ENCODE measurements around the gene ATP8B2. TPM values are rescaled to one million over a fixed set of nuclear protein-coding genes. Genes with fewer than 3 reads are reported as not detected.
"Not testable (repeated sequence)": the region's sequence is repeated elsewhere in the genome, so short reads cannot be mapped to it uniquely, and the experiment has no call there.

Gene ATP8B2
- total and polyA plus RNA-seq, 3 experiments from 2014 or later = 69.9 to 72.8 (median 71.7) TPM

DNA sequence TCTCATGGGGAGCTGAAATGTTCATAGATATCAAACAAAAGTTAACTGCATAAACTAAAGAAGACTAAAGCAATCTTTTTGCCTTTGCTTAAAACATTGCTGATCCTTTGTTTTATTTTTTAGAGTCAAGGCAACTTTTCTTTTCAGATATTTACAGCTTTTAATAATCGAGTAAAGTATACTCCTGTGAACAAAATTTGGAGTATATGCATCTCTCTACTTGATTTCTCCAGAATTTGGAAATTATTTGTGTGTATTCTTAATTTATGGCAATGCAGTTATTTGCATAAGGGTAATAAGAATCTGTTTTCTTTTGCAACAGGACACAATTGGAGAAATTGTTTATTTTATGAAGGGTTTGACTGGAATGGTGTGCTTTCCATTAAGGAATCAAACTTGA, 8.6 kb upstream of the ATP8B2 start:
- Histone ChIP-seq H3K9me3 (ENCODE audit: low read length) (peaks cover 8% of the 10 kb centered on the region), H3K27me3 (ENCODE audit: insufficient read depth, low read length, poor library complexity, severe bottlenecking) (no peaks in the 10 kb centered on the region), H3K4me1 (ENCODE audit: insufficient read depth, low read length) (no peaks in the 10 kb centered on the region), H3K4me3 (ENCODE audit: low read length) (no peak overlapping the region), H3K36me3 (ENCODE audit: insufficient read depth, low read length) (no peaks in the 10 kb centered on the region), H3K27ac (ENCODE audit: low read depth, low read length) (no peak overlapping the region)
- Mint-ChIP-seq H3K4me3 (no peak overlapping the region), H3K36me3 (peaks cover 0 to 1% (median 0%) of the 10 kb centered on the region in 3 donors), H3K27ac (no peak overlapping the region), H3K9me3 (peaks cover 0 to 6% (median 0%) of the 10 kb centered on the region in 5 donors), H3K27me3 (peaks cover 8% of the 10 kb centered on the region in 2 donors), H3K4me1 (no peaks in the 10 kb centered on the region)
- no peak for DNase-seq
- ChIA-PET CTCF (interaction anchor here (0.6 kb wide), 1 partner anchor 127 kb away, joined by 3 read pairs; no protein-coding TSS in a partner anchor), POLR2A (no interaction called here)

DNA sequence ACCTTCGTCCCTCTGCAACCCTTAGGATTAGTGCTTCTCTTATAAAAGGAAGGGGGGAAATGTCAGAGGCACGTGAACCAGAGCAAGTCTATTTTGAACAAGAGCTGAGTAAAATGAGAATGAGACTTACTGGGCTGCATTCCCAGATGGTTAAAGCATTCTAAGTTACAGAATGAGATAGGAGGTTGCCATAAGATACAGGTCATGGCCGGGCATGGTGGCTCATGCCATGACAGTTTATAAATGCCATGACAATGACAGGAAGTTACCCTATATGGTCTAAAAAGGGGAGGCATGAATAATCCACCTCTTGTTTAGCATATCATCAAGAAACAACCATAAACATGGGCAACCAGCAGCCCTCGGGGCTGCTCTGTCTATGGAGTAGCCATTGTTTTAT, 6.9 kb upstream of the ATP8B2 start:
- H3K9me3 ChIP-seq (ENCODE audit: low read length) = peaks cover 8% of the 10 kb centered on the region
- Mint-ChIP-seq H3K36me3 (peaks cover 0 to 1% (median 0%) of the 10 kb centered on the region in 3 donors), H3K27ac (no peak overlapping the region), H3K4me1 (no peaks in the 10 kb centered on the region), H3K4me3 (no peak overlapping the region), H3K27me3 (peaks cover 8 to 13% of the 10 kb centered on the region in 2 donors), H3K9me3 (peaks cover 0 to 6% (median 0%) of the 10 kb centered on the region in 5 donors)
- no peaks in the 10 kb centered on the region for H3K27me3 ChIP-seq (ENCODE audit: insufficient read depth, low read length, poor library complexity, severe bottlenecking)
- no peaks in the 10 kb centered on the region for H3K4me1 ChIP-seq (ENCODE audit: insufficient read depth, low read length)
- H3K36me3 ChIP-seq (ENCODE audit: insufficient read depth, low read length) = no peaks in the 10 kb centered on the region
- H3K27ac ChIP-seq (ENCODE audit: low read depth, low read length) = no peak overlapping the region
- no peak overlapping the region for H3K4me3 ChIP-seq (ENCODE audit: low read length)
- CTCF ChIA-PET = interaction anchor here (1.1 kb wide), 1 partner anchor 15 kb away, joined by 4 read pairs; no protein-coding TSS in a partner anchor
- DNase-seq = no peak
- POLR2A ChIA-PET = interaction anchor here (0.7 kb wide), 1 partner anchor 338 kb away, joined by 3 read pairs; no protein-coding TSS in a partner anchor

DNA sequence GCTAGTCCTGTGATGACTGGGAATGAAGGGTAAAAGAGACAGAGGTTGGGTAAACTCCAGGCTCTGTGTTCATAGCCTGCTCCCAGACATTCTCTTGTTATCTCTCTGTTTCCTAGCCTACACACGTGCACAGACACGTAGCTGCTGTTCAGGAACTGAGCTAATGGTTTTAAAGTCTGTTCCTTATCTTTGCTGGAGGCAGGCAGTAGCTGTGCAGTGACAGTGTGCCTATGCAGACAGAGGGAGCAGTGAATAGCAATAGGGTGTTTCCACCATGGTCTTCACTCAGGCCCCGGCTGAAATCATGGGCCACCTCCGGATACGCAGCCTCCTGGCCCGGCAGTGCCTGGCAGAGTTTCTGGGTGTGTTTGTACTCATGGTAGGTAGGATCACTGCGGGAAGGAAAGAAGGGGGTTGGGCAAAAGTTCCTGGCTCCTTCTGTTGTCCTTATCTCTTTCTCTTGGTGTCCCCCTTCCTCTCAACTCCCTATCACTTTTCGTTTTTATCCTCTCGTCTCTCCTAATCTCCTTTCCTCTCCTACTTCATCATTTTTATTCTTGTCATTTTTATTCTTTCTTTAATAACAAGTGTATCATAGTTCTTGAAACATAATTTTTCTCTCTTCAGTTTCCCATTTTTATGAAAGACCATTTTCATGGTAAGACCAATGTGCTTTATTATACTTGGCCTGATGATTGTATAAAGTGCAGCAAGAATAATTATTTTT, 4.3 kb upstream of the ATP8B2 start, which contains the start of gene AQP10:
TSS of gene AQP10 (plus strand) at position 212 of the 727 bp plus-strand sequence. CDS start at position 275, 63 bp downstream.
- Mint-ChIP-seq H3K4me1 (peaks cover 7 to 16% (median 10%) of the 10 kb centered on the region in 3 donors), H3K27ac (peak within 1 kb of the TSS in 1 of 8 donors; percentile 36), H3K4me3 (peak within 1 kb of the TSS in 1 of 7 donors; percentile 63), H3K36me3 (peaks cover 0 to 9% (median 1%) of the 10 kb centered on the region in 3 donors), H3K9me3 (peaks cover 0 to 6% (median 0%) of the 10 kb centered on the region in 5 donors), H3K27me3 (peaks cover 4 to 13% of the 10 kb centered on the region in 2 donors)
- H3K36me3 ChIP-seq (ENCODE audit: insufficient read depth, low read length) = no peaks in the 10 kb centered on the region
- no peak for DNase-seq
- CTCF ChIA-PET = interaction anchor here (18.8 kb wide), 1 partner anchor 24 kb away, joined by 591 read pairs; no protein-coding TSS in a partner anchor
- no peaks in the 10 kb centered on the region for H3K27me3 ChIP-seq (ENCODE audit: insufficient read depth, low read length, poor library complexity, severe bottlenecking)
- peaks cover 8% of the 10 kb centered on the region for H3K9me3 ChIP-seq (ENCODE audit: low read length)
- POLR2A ChIA-PET = interaction anchor here (0.7 kb wide), 1 partner anchor 257 kb away, joined by 6 read pairs; no protein-coding TSS in a partner anchor
- H3K4me1 ChIP-seq (ENCODE audit: insufficient read depth, low read length) = peaks cover 7% of the 10 kb centered on the region
- H3K27ac ChIP-seq (ENCODE audit: low read depth, low read length) = peak within 1 kb of the TSS; percentile 11
- H3K4me3 ChIP-seq (ENCODE audit: low read length) = no peak within 1 kb of the TSS

DNA sequence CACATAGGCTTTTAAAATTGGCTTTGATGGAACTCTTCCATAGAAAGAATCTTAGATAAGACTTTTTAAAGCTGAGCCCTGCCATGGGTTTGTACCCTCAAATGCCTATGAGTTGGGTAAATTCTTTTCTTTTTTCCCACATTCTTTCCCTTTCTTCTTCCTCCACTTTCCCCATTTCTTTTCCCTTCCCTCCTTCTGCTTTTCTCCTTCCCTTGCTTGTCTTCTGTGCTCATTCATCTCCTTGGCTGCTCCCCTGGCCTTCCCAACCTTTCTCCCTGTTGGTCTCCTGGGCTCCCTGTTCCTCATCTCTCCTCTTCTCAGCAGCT, 3.8 kb upstream of the ATP8B2 start:
- H3K9me3 ChIP-seq (ENCODE audit: low read length); H3K36me3 Mint-ChIP-seq; H3K9me3 Mint-ChIP-seq; DNase-seq; H3K27ac ChIP-seq (ENCODE audit: low read depth, low read length); H3K27me3 ChIP-seq (ENCODE audit: insufficient read depth, low read length, poor library complexity, severe bottlenecking); H3K36me3 ChIP-seq (ENCODE audit: insufficient read depth, low read length); H3K4me3 ChIP-seq (ENCODE audit: low read length); POLR2A ChIA-PET: not testable (repeated sequence)
- Mint-ChIP-seq H3K4me1 (peaks cover 12 to 21% (median 16%) of the 10 kb centered on the region in 3 donors), H3K27ac (peak overlapping the region in 1 of 8 donors; percentile 36), H3K4me3 (peak overlapping the region in 1 of 7 donors; percentile 34), H3K27me3 (peaks cover 4 to 13% of the 10 kb centered on the region in 2 donors)
- CTCF ChIA-PET = interaction anchor here (18.8 kb wide), 1 partner anchor 24 kb away, joined by 591 read pairs; no protein-coding TSS in a partner anchor
- peaks cover 11% of the 10 kb centered on the region for H3K4me1 ChIP-seq (ENCODE audit: insufficient read depth, low read length)

DNA sequence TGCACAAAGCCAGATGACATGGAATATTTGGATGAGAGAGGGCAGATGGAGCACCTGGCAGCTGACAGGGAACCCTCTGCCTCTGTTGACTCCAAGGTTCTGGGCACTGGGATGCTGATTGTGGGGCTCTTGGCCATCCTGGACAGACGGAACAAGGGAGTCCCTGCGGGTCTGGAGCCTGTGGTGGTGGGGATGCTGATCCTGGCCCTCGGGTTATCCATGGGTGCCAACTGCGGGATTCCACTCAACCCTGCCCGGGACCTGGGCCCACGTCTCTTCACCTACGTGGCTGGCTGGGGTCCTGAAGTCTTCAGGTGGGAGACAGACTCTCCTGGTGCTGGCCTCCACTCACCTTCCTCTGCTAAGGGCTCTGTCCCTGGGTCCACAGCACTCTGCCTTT, 1.8 kb upstream of the ATP8B2 start:
- POLR2A ChIA-PET = interaction anchor here (1.8 kb wide), 1 partner anchor 20 kb away, joined by 7 read pairs; no protein-coding TSS in a partner anchor
- peak overlapping the region in 3 of 8 donors; percentile 75 to 94 (median 76) for H3K27ac Mint-ChIP-seq
- DNase-seq = no peak

DNA sequence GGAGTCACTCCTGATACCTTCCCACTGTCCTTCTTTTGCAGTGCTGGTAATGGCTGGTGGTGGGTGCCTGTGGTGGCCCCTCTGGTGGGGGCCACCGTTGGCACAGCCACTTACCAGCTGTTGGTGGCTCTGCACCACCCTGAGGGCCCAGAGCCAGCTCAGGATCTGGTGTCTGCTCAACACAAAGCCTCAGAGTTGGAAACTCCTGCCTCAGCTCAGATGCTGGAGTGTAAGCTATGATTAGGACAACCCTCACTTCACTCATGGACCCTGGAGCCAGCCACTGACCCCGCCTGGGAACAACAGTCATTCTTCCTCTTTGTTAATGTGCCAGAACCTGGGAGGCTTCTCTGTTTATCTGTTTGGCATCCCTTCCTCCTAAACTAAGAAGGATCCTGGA, 1.1 kb upstream of the ATP8B2 start:
- DNase-seq = no peak
- H3K27me3 ChIP-seq (ENCODE audit: insufficient read depth, low read length, poor library complexity, severe bottlenecking) = no peaks in the 10 kb centered on the region
- peak overlapping the region; percentile 93 for H3K4me3 ChIP-seq (ENCODE audit: low read length)
- POLR2A ChIA-PET = interaction anchor here (1.8 to 6.4 kb wide), 2 partner anchors 12 to 19 kb away, joined by 7 to 56 read pairs; no protein-coding TSS in a partner anchor
- H3K9me3 ChIP-seq (ENCODE audit: low read length) = no peaks in the 10 kb centered on the region
- H3K4me1 ChIP-seq (ENCODE audit: insufficient read depth, low read length) = peaks cover 32% of the 10 kb centered on the region
- H3K36me3 ChIP-seq (ENCODE audit: insufficient read depth, low read length) = no peaks in the 10 kb centered on the region
- Mint-ChIP-seq H3K27me3 (peaks cover 3 to 13% of the 10 kb centered on the region in 2 donors), H3K4me3 (peak overlapping the region; percentile 95 to 98 (median 95)), H3K4me1 (peaks cover 30 to 45% (median 36%) of the 10 kb centered on the region in 3 donors), H3K27ac (peak overlapping the region; percentile 40 to 98 (median 82)), H3K36me3 (peaks cover 0 to 10% (median 1%) of the 10 kb centered on the region in 3 donors), H3K9me3 (no peaks in the 10 kb centered on the region)
- CTCF ChIA-PET = interaction anchor here (1.1 to 18.8 kb wide), 8 partner anchors 9 to 105 kb away, joined by 3 to 591 read pairs (median 6); no protein-coding TSS in a partner anchor
- peak overlapping the region; percentile 69 for H3K27ac ChIP-seq (ENCODE audit: low read depth, low read length)

More for the DNA sequence above, 1.8 kb upstream of the ATP8B2 start:
- Histone ChIP-seq H3K9me3 (ENCODE audit: low read length) (no peaks in the 10 kb centered on the region), H3K4me1 (ENCODE audit: insufficient read depth, low read length) (peaks cover 28% of the 10 kb centered on the region), H3K27me3 (ENCODE audit: insufficient read depth, low read length, poor library complexity, severe bottlenecking) (no peaks in the 10 kb centered on the region), H3K27ac (ENCODE audit: low read depth, low read length) (no peak overlapping the region), H3K4me3 (ENCODE audit: low read length) (no peak overlapping the region), H3K36me3 (ENCODE audit: insufficient read depth, low read length) (no peaks in the 10 kb centered on the region)
- peak overlapping the region in 2 of 7 donors; percentile 51 to 98 for H3K4me3 Mint-ChIP-seq
- H3K36me3 Mint-ChIP-seq = peaks cover 0 to 10% (median 1%) of the 10 kb centered on the region in 3 donors
- CTCF ChIA-PET = interaction anchor here (1.1 to 18.8 kb wide), 7 partner anchors 8 to 104 kb away, joined by 3 to 591 read pairs (median 6); no protein-coding TSS in a partner anchor
- H3K4me1 Mint-ChIP-seq = peaks cover 27 to 40% (median 33%) of the 10 kb centered on the region in 3 donors
- H3K27me3 Mint-ChIP-seq = peaks cover 4 to 13% of the 10 kb centered on the region in 2 donors
- H3K9me3 Mint-ChIP-seq = no peaks in the 10 kb centered on the region

DNA sequence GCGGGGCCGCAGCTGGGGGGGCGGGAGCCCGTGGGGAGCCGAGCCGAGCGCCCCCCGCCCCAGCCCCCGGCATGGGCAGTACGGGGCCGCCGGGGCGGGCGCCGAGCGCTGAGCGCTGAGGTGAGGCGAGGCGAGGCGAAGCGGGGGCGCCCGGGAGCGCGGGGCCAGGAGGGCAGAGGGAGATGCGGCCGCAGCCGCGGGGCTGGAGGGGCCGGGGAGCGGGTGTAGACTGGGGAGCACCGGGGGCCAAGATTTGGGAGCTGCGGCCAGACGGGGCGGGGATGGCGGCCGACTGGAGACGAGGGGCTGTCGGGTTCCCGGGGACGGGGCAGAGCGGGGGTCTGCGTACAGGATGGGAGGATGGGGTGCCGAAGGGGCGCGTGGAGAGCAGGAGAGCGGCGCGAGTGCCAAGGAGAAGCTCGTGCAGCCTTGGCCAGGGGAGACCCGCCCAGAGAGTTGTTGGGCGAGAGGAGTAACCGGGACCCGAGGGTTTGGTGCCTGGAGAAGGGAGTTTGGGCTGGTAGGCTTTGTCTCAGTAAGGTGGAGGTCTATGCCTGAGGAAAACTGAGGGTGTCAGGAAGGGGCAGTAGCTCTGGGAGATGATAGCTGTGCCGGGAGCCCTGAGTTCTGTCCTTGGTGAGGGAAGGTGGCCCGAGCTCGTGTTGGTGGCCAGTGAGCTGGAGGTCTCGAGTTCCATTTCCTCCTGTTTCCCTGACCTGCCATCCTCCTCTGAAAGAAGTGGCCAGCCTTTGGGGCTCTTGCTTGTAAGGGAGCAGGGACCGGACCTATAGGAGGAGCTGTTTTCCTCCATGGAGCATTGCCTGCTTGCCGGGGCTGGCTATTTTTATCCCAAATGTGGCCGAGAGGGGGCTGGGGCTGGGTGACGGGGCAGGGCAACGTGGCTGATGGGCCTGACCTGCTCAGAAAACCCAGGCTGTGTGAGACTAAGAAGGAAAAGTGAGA, 539 bp downstream of the ATP8B2 start:
- Mint-ChIP-seq H3K27ac (peak overlapping the region; percentile 76 to 98 (median 93)), H3K4me3 (peak overlapping the region; percentile 96 to 98 (median 98)), H3K4me1 (peaks cover 46 to 61% (median 52%) of the 10 kb centered on the region in 3 donors), H3K27me3 (peaks cover 2 to 9% of the 10 kb centered on the region in 2 donors), H3K9me3 (no peaks in the 10 kb centered on the region), H3K36me3 (peaks cover 3 to 20% (median 3%) of the 10 kb centered on the region in 3 donors)
- DNase-seq = peak in 4 of 5 donors; percentile 24 to 62 (median 40)
- Histone ChIP-seq H3K4me1 (ENCODE audit: insufficient read depth, low read length) (peaks cover 48% of the 10 kb centered on the region), H3K9me3 (ENCODE audit: low read length) (no peaks in the 10 kb centered on the region), H3K27ac (ENCODE audit: low read depth, low read length) (peak overlapping the region; percentile 83), H3K36me3 (ENCODE audit: insufficient read depth, low read length) (peaks cover 6% of the 10 kb centered on the region), H3K4me3 (ENCODE audit: low read length) (peak overlapping the region; percentile 72), H3K27me3 (ENCODE audit: insufficient read depth, low read length, poor library complexity, severe bottlenecking) (no peaks in the 10 kb centered on the region)
- POLR2A ChIA-PET = interaction anchor here (0.9 to 6.4 kb wide), 3 partner anchors 10 to 19 kb away, joined by 3 to 56 read pairs (median 3); no protein-coding TSS in a partner anchor
- CTCF ChIA-PET = interaction anchor here (1.2 to 18.8 kb wide), 8 partner anchors 11 to 127 kb away, joined by 4 to 591 read pairs (median 6); partner anchors contain the start of gene IL6R

All from CD8-positive, alpha-beta memory T cell (primary cell).